Osteoblast (primary cell): ENCODE measurements around the gene TARBP1. TPM values are rescaled to one million over a fixed set of nuclear protein-coding genes. Genes with fewer than 3 reads are reported as not detected.
A peak's percentile ranks its signal among the peaks of the same experiment; 100 is the strongest.

ENCODE experiments used
- DNase-seq: peaks from one replicate; pipeline ENCODE4 v3.0.0; 2011; ENCODE audit warnings: low spot score, mixed read lengths; ENCODE audit not compliant: insufficient read length; ENCODE audit errors: missing footprints
- H2AFZ ChIP-seq: 2 replicates; pipeline ENCODE4 v1.6.0; 2011; ENCODE audit warnings: mild to moderate bottlenecking, low read length
- H3K27ac ChIP-seq: 2 replicates; pipeline ENCODE4 v1.5.1; 2011; ENCODE audit warnings: mild to moderate bottlenecking, low read depth, low read length, moderate library complexity
- H3K27me3 ChIP-seq: 2 replicates; pipeline ENCODE4 v1.6.0; 2012; ENCODE audit warnings: mild to moderate bottlenecking, control low read depth, inconsistent platforms, low read length, moderate library complexity; ENCODE audit not compliant: insufficient read depth
- H3K36me3 ChIP-seq: 2 replicates; pipeline ENCODE4 v1.5.1; 2011; ENCODE audit warnings: mild to moderate bottlenecking, low read length, control low read depth, moderate library complexity; ENCODE audit not compliant: insufficient read depth
- H3K4me1 ChIP-seq: 2 replicates; pipeline ENCODE4 v1.5.1; 2011; ENCODE audit warnings: mild to moderate bottlenecking, low read length, control low read depth, moderate library complexity; ENCODE audit not compliant: insufficient read depth
- H3K4me2 ChIP-seq: 2 replicates; pipeline ENCODE4 v1.6.0; 2011; ENCODE audit warnings: mild to moderate bottlenecking, low read length; ENCODE audit not compliant: insufficient read depth
- H3K4me3 ChIP-seq: fragments of 200-600 bp; sonication (generic); 3 replicates; pipeline ENCODE4 v1.5.1; 2012; ENCODE audit warnings: mild to moderate bottlenecking, low read length, inconsistent platforms; ENCODE audit not compliant: insufficient read depth
- H3K79me2 ChIP-seq: 2 replicates; pipeline ENCODE4 v1.6.0; 2012; ENCODE audit warnings: mild to moderate bottlenecking, low read length, control low read depth, inconsistent platforms; ENCODE audit not compliant: insufficient read depth
- H3K9me3 ChIP-seq: 2 replicates; pipeline ENCODE4 v1.5.1; 2011; ENCODE audit warnings: low read depth, low read length, control low read depth
- H4K20me1 ChIP-seq: 2 replicates; pipeline ENCODE4 v1.6.0; 2012; ENCODE audit warnings: mild to moderate bottlenecking, low read length, control low read depth; ENCODE audit not compliant: insufficient read depth
- total RNA-seq: library from RNA; depleted of rRNA; stranded (reverse); fragments of >200 nt; gene quantifications from 2 replicates; pipeline ENCODE4 v1.2.3, GENCODE V29; 2012
- TF ChIP-seq, protein P1 (sequence below): IDR thresholded peaks from 2 replicates; pipeline ENCODE4 v1.5.1; 2011; ENCODE audit warnings: mild to moderate bottlenecking, low read depth, low read length, moderate library complexity; ENCODE audit errors: extremely low read depth

The TARBP1 gene
- total RNA-seq, 1 donor = 29.7 TPM

DNA sequence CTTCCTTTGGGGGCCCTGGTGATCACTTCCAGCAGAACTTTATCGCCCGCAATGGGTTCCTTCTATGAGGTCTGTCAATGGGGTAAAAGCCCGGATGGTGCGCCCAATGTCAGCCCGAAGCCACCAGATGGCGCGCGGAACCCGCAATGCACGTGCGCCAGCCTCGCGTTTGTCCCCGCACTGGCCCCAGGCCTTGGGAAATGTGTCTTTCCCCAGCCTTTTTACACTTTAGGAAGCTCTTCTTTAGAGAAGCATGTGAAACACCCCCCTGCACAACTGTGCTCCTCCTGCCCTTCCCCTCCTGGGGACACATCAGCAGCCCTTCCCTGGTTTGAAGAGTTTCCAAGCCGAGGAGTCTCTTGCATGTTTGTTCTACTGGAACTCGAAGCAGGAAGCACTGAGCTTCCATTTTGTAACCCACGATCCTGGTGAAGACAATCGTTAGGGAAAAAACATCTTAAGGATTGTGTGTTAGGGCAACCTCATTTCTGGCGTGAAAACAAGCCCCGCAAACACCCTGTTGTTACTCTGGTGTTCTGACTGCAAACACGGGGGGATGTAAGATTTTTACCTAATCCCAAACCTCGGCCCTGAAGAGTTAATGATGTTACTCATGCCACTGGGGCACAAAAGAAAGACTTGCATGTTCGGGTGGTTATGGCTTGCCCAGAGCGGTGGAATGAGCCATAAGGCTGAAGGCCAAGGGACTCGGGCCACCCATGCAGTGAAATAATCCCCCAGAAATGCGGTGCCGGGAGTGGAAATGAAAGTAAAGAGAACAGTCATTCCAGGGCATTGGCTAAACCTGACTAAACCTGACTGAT is 20.4 kb upstream of the TARBP1 start:
- peak overlapping the region; percentile 45 for H3K4me3 ChIP-seq
- H3K4me1 ChIP-seq = peaks cover 55% of the 10 kb centered on the region

DNA sequence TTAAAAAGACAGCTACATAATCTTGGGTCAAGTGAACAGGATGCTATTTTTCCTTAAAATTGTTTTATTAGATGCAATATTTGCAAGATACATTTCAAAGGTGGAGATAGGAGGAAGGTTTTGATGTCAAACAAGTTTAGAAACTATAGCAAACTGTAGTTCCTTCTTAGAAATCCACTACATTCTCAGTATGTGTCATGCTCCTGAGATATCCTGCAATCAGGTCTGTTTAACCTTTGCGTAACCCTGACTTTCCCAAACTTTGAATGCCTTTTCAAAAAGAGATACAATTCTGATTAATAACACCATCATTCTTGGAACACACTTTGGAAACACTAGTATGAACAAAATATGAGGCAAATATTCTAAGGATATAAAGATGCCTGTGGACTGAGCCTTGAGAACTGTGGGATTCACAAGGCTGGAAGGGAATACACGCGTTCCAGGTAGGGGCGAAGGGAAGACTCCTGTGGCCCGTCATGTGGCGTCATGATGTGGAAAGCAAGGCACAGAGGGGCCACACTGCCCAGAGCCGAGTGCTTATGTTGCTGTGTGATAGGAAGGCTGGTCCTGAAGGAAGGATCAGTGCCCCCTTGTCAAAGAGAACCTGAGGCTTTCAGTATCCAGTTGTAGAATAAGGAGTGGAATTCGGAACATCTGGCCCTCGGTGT is 19.6 kb upstream of the TARBP1 start:
- Histone ChIP-seq H3K9me3 (no peaks in the 10 kb centered on the region), H3K4me1 (peaks cover 58% of the 10 kb centered on the region), H3K27me3 (no peaks in the 10 kb centered on the region), H3K4me2 (peak overlapping the region; percentile 79), H3K36me3 (no peaks in the 10 kb centered on the region), H4K20me1 (no peaks in the 10 kb centered on the region), H3K79me2 (no peaks in the 10 kb centered on the region), H2AFZ (peak overlapping the region; percentile 91), H3K4me3 (no peak overlapping the region), H3K27ac (peak overlapping the region; percentile 99)
- no peak for DNase-seq
- TF ChIP-seq, protein P1, sequence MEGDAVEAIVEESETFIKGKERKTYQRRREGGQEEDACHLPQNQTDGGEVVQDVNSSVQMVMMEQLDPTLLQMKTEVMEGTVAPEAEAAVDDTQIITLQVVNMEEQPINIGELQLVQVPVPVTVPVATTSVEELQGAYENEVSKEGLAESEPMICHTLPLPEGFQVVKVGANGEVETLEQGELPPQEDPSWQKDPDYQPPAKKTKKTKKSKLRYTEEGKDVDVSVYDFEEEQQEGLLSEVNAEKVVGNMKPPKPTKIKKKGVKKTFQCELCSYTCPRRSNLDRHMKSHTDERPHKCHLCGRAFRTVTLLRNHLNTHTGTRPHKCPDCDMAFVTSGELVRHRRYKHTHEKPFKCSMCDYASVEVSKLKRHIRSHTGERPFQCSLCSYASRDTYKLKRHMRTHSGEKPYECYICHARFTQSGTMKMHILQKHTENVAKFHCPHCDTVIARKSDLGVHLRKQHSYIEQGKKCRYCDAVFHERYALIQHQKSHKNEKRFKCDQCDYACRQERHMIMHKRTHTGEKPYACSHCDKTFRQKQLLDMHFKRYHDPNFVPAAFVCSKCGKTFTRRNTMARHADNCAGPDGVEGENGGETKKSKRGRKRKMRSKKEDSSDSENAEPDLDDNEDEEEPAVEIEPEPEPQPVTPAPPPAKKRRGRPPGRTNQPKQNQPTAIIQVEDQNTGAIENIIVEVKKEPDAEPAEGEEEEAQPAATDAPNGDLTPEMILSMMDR = no peak

More for the DNA sequence above, 20.4 kb upstream of the TARBP1 start:
- TF ChIP-seq, protein P1 = peak; percentile 94
- Histone ChIP-seq H3K27me3 (no peaks in the 10 kb centered on the region), H4K20me1 (no peaks in the 10 kb centered on the region), H3K27ac (peak overlapping the region; percentile 99), H3K9me3 (no peaks in the 10 kb centered on the region), H3K79me2 (no peaks in the 10 kb centered on the region), H2AFZ (peak overlapping the region; percentile 91), H3K36me3 (no peaks in the 10 kb centered on the region), H3K4me2 (peak overlapping the region; percentile 79)
- peak; percentile 85 for DNase-seq

DNA sequence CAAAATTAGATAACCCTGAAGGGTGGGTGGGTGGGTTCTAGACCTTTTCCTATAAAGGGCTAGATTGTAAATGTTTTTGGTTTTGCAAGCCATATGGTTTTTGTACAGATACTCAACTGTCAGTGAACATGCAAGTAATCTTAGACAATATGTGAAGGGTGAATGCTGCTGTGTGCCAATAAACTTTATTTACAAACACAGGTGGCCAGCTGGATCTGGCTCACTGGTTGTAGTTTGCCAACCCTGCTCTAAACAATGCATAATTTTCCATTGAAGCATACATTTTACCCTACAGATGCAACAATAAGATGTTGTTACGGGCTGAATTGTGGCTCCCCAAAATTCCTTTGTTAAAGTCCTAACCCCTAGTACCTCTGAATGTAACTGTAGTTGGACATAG is 18.6 kb upstream of the TARBP1 start:
- no peak for DNase-seq
- Histone ChIP-seq H3K27me3 (no peaks in the 10 kb centered on the region), H3K36me3 (no peaks in the 10 kb centered on the region), H3K79me2 (no peaks in the 10 kb centered on the region), H3K4me1 (peaks cover 54% of the 10 kb centered on the region), H3K4me2 (no peak overlapping the region), H4K20me1 (no peaks in the 10 kb centered on the region), H2AFZ (no peak overlapping the region), H3K4me3 (no peak overlapping the region), H3K9me3 (no peaks in the 10 kb centered on the region), H3K27ac (no peak overlapping the region)
- TF ChIP-seq, protein P1 = no peak

DNA sequence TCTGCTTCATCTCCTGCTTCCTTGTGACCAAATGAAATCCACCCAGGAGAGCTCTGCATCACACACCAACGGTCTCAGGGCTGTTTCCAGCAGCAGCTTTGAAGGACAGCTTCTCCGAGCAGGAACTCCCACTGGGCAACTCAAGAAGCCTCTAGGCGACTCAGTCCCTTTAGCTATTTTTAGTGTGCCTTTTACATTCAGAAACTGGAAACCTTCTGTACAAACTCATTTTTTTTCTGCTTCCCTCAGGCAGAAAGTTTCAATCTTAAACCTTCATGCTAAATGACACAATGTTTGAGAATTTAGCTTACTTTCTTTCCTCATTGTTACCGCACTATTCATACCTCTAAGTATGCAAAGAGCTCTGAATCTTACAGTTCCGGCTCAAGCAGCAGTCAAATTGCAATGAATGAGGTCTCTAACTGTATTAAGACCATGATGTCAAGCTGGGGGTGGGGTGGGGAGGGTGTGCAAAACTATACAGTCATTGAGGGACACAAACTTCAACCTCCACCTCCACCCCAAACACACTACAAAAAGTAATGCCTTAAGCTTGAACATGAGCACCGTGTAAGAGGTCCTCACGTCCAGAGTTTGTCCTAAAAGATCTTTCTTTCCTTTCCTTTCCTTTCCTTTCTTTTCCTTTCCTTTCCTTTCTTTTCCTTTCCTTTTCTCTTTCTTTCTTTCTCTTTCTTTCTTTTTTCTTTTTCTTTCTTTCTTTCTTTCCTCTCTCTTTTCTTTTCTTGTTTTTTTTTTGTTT is 16.4 kb upstream of the TARBP1 start:
- H3K4me2 ChIP-seq = peak overlapping the region; percentile 69
- H3K79me2 ChIP-seq = no peaks in the 10 kb centered on the region
- TF ChIP-seq, protein P1 = no peak
- no peaks in the 10 kb centered on the region for H4K20me1 ChIP-seq
- H3K27ac ChIP-seq = peak overlapping the region; percentile 98
- no peaks in the 10 kb centered on the region for H3K36me3 ChIP-seq
- no peaks in the 10 kb centered on the region for H3K27me3 ChIP-seq
- no peaks in the 10 kb centered on the region for H3K9me3 ChIP-seq
- H2AFZ ChIP-seq = peak overlapping the region; percentile 64
- DNase-seq = peak; percentile 63
- H3K4me1 ChIP-seq = peaks cover 42% of the 10 kb centered on the region
- H3K4me3 ChIP-seq = peak overlapping the region; percentile 38
